ENCODE results near the gene PITPNM3.

GRCh38 chr17:6596081-6596480, 39.7 kb upstream of the PITPNM3 start:
- TF ChIP-seq POLR2A (IDR thresholded peaks at IDR 0.05) (no peak), CTCF (IDR thresholded peaks at IDR 0.05) (no peak)
